Type B pancreatic cell (in vitro differentiated cells): Measurements from ENCODE around the gene ACVR1B. TPM values are rescaled to one million over a fixed set of nuclear protein-coding genes. Genes with fewer than 3 reads are reported as not detected.
A peak's percentile ranks its signal among the peaks of the same experiment; 100 is the strongest.

Experiments
- DNase-seq: peaks from one replicate; pipeline ENCODE4 v3.0.0; 2021; ENCODE audit warnings: mixed read lengths; ENCODE audit not compliant: unreplicated experiment; ENCODE audit errors: extremely low spot score
- H3K27ac Mint-ChIP-seq: 2 replicates; pipeline ENCODE4 v1.8.0; 2021; ENCODE audit warnings: mild to moderate bottlenecking, mixed read lengths
- H3K27me3 Mint-ChIP-seq: 2 replicates; pipeline ENCODE4 v1.8.0; 2021; ENCODE audit warnings: mixed read lengths
- H3K36me3 Mint-ChIP-seq: 2 replicates; pipeline ENCODE4 v1.8.0; 2021; ENCODE audit warnings: mixed read lengths
- H3K4me1 Mint-ChIP-seq: one replicate; pipeline ENCODE4 v1.8.0; 2021; ENCODE audit warnings: mixed read lengths; ENCODE audit not compliant: unreplicated experiment
- H3K4me3 Mint-ChIP-seq: 2 replicates; pipeline ENCODE4 v1.8.0; 2021; ENCODE audit warnings: mild to moderate bottlenecking, mixed read lengths
- H3K9me3 Mint-ChIP-seq: 2 replicates; pipeline ENCODE4 v1.8.0; 2021; ENCODE audit warnings: mixed read lengths
- CTCF ChIP-seq: fragments of 200-600 bp; sonication (generic); conservative IDR thresholded peaks from 2 replicates; pipeline ENCODE4 v1.5.0; 2021; ENCODE audit warnings: antibody characterized with exemption, mild to moderate bottlenecking
- total RNA-seq: library from RNA; stranded (reverse); gene quantifications from 2 replicates; pipeline ENCODE4 v1.2.1, GENCODE V29; 2021; ENCODE audit warnings: low replicate concordance

Gene ACVR1B
- total RNA-seq, 1 donor from 2014 or later = 36.1 TPM

- peak overlapping the region; percentile 84 for H3K4me3 Mint-ChIP-seq
- no peak for DNase-seq
- H3K9me3 Mint-ChIP-seq = no peaks in the 10 kb centered on the region
- H3K27me3 Mint-ChIP-seq = peaks cover 45% of the 10 kb centered on the region
- TF ChIP-seq CTCF = no peak
- H3K36me3 Mint-ChIP-seq = no peaks in the 10 kb centered on the region
- H3K4me1 Mint-ChIP-seq = peaks cover 27% of the 10 kb centered on the region
- no peak overlapping the region for H3K27ac Mint-ChIP-seq
These were observed 71.3 kb downstream of the ACVR1B start for GRCh38 chr12:52022841-52023181.

- Mint-ChIP-seq H3K9me3 (no peaks in the 10 kb centered on the region), H3K4me3 (peak overlapping the region; percentile 84), H3K27ac (no peak overlapping the region), H3K36me3 (no peaks in the 10 kb centered on the region), H3K4me1 (peaks cover 27% of the 10 kb centered on the region), H3K27me3 (peaks cover 44% of the 10 kb centered on the region)
- peak; percentile 99 for TF ChIP-seq CTCF
- peak; percentile 91 for DNase-seq
These were observed 71.9 kb downstream of the ACVR1B start for GRCh38 chr12:52023182-52023975.

- TF ChIP-seq CTCF = peak; percentile 23
- H3K4me3 Mint-ChIP-seq = peak overlapping the region; percentile 82
- H3K27ac Mint-ChIP-seq = no peak overlapping the region
These were observed 72.6 kb downstream of the ACVR1B start for GRCh38 chr12:52023976-52024688.

GRCh38 chr12:52024845-52025230 lies 73.3 kb downstream of the ACVR1B start:
- Mint-ChIP-seq H3K9me3 (no peaks in the 10 kb centered on the region), H3K4me1 (peaks cover 30% of the 10 kb centered on the region), H3K36me3 (no peaks in the 10 kb centered on the region), H3K4me3 (peak overlapping the region; percentile 89), H3K27me3 (peaks cover 41% of the 10 kb centered on the region), H3K27ac (no peak overlapping the region)
- TF ChIP-seq CTCF = no peak
- DNase-seq = no peak

More at GRCh38 chr12:52023976-52024688, 72.6 kb downstream of the ACVR1B start:
- Mint-ChIP-seq H3K4me1 (peaks cover 27% of the 10 kb centered on the region), H3K36me3 (no peaks in the 10 kb centered on the region), H3K27me3 (peaks cover 41% of the 10 kb centered on the region), H3K9me3 (no peaks in the 10 kb centered on the region)
- DNase-seq = no peak

GRCh38 chr12:52026263-52026662 lies 74.8 kb downstream of the ACVR1B start:
- Mint-ChIP-seq H3K9me3 (no peaks in the 10 kb centered on the region), H3K27ac (peak overlapping the region; percentile 73), H3K27me3 (peaks cover 27% of the 10 kb centered on the region), H3K4me3 (peak overlapping the region; percentile 89), H3K36me3 (no peaks in the 10 kb centered on the region), H3K4me1 (peaks cover 19% of the 10 kb centered on the region)
- TF ChIP-seq CTCF = no peak
- no peak for DNase-seq
